DMS53 treated with DMSO at 0.1 percent for 48 hours (cell line): ENCODE measurements around the gene NXPE3.
"Not testable (repeated sequence)": the region's sequence is repeated elsewhere in the genome, so short reads cannot be mapped to it uniquely, and the experiment has no call there.

Experiments
- DNase-seq: peaks from one replicate; lab custom pipeline; 2025; ENCODE audit not compliant: unreplicated experiment; lab: John Stamatoyannopoulos, UW

The NXPE3 gene

DNA sequence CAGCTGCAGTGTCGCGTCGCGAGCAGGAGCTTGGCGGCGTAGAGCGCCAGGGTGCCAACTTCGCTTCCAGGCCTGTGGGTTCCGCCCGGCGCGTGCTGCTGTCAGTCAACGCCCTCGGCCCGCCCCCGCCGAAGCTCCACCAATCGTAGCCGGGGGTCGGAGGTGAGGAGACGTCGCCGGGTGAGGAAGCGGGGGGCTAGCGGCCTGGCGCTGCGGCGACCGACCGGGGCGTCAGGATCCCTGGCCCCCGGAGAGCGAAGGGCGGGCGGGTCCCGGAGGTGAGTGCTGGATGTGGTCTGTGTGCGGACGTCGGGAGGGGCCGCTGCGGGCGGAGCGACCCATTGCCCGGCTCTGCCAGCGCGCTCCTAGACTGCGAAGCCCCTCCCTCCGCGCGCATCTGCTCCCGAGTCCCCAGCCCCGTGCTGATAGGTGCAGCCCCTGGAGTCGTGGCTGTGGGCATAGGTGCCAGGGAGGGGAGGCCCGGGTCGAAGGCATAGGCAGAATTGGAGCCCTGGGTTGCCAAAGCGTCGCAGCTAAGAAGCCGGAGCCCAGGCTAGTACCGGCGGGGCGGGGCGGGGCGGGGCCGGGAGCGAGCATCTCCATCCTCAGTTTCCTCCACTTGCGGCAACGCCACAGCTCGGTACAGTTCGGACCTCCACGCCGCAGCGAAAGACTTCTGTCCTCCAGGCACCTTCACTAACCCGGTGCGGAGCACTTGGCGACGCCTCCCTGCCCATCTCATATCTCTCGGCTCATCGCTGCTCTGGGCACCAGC is at the start of gene NXPE3:
NXPE3 (plus strand) TSS at position 165 of the 775 bp plus-strand sequence. CDS start 6,386 bp downstream, outside the sequence.
- peak; percentile 68 for DNase-seq

GRCh38 chr3:101729586-101729985 is 49.4 kb upstream of the NXPE3 start:
- DNase-seq, result no peak

GRCh38 chr3:101730839-101731238 is 48.2 kb upstream of the NXPE3 start:
- DNase-seq, result no peak

DNA sequence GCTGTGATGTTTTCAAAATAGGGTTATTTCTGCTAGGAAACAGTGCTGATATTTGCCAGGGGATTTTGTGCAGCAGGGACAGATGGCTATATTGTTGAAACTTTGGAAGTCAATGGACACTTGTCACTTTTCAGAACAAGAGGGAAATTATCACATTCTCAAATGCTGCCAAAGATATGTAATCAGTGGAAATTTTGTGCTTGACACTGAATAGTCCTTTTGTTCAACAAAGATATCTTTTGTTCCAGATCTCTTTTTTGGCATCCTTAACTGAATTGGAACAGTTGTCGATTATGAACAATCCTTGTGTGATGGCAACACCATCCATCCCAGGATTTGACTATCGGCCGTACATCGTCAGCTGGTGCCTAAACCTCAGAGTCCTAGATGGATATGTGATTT is 46.8 kb upstream of the NXPE3 start:
- DNase-seq, result no peak

- DNase-seq, result no peak
Observed at GRCh38 chr3:101735833-101736232, 43.2 kb upstream of the NXPE3 start.

DNA sequence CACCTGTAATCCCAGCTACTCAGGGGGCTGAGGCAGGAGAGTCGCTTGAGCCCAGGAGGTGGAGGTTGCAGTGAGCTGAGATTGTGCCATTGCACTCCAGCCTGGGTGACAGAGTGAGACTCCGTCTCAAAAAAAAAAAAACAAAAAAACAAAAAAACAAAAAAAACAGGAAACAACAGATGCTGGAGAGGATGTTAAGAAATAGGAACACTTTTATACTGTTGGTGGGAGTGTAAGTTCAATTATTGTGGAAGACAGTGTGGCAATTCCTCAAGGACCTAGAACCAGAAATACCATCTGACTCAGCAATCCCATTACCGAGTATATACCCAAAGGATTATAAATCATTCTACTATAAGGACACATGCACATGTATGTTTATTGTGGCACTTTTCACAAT is 37.1 kb upstream of the NXPE3 start:
- not testable (repeated sequence) for DNase-seq

GRCh38 chr3:101744811-101745210 is 34.2 kb upstream of the NXPE3 start:
- DNase-seq, result no peak

DNA sequence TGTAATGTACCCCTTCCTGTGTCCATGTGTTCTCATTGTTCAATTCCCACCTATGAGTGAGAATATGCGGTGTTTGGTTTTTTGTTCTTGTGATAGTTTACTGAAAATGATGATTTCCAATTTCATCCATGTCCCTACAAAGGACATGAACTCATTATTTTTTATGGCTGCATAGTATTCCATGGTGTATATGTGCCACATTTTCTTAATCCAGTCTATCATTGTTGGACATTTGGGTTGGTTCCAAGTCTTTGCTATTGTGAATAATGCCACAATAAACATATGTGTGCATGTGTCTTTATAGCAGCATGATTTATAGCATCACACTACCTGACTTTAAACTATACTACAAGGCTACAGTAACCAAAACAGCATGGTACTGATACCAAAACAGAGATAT is 33.1 kb upstream of the NXPE3 start:
- DNase-seq, result not testable (repeated sequence)

DNA sequence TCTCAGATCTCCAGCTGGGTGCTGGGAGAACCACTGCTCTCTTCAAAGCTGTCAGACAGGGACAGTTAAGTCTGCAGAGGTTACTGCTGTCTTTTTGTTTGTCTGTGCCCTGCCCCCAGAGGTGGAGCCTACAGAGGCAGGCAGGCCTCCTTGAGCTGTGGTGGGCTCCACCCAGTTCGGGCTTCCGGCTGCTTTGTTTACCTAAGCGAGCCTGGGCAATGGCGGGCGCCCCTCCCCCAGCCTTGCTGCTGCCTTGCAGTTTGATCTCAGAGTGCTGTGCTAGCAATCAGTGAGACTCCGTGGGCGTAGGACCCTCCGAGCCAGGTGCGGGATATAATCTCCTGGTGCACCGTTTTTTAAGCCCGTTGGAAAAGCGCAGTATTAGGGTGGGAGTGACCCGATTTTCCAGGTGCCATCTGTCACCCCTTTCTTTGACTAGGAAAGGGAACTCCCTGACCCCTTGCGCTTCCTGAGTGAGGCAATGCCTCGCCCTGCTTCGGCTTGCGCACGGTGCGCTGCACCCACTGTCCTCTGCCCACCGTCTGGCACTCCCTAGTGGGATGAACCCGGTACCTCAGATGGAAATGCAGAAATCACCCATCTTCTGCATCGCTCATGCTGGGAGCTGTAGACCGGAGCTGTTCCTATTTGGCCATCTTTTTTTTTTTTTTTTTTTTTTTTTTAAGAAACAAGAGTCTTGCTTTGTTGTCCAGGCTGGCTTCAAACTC is 25.5 kb upstream of the NXPE3 start:
- DNase-seq, result not testable (repeated sequence)

- DNase-seq, result no peak
Observed at GRCh38 chr3:101758224-101758623, 20.8 kb upstream of the NXPE3 start.

DNA sequence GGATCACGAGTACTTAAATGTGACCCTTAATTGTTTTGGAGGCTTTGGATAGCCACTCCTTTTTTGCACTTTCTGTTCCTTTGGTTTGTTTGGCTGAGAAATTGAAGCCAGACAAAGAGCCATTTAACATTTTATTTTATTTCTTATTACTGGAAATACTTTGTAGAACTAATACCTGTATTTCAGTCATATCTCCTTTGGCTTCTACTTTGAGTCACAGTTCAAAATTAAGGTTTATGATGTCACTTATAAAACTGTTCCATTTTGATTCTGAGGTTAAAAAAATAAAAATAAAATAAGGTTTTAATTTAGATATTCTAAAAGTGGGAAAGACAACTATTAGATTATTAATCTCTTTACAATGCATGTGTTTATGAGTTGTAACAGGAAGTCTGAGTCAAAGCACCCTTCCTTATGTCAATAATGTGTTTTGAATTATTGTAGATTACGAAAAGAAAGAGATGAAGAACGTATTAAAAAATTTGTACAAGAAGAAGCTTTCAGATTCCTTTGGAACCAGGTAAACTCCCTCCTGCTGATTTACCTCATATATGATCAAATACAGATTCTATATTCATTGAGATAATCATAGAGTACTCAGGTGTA is 16.9 kb upstream of the NXPE3 start:
- no peak for DNase-seq

- not testable (repeated sequence) for DNase-seq
Observed at GRCh38 chr3:101777745-101778281, 1.2 kb upstream of the NXPE3 start.

DNA sequence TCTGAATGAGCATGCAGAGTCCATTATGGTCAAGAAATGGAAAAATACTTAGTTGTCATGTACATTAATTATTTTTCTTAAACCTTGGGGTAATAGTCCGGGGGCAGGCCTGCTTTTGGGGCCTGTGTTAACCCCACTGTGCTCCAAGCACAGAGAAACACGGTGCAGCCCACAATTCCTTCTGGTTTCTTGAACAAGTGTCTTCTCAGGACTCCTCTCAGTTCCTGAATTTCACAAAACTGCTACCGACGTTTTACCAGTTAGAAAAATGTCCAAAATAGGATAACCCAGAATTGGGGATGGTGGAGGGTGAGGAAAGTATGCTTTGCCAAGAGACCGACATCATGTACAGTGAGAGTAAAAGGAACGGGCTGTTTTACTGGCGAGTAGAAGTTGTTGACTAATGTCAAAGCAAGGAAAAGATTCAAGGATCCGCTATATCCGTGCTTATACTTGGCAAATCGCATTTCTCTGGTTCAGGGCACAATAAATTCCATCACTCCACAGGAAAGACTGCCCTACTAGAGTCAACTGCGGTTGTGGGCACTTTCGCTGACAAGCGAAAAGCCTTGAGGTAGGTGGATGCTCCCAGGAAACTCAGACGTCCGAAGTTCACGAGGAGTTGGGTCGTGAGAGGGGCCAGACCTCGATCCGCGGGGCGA is 495 bp upstream of the NXPE3 start:
- DNase-seq, result no peak

- DNase-seq, result no peak
Observed at GRCh38 chr3:101779822-101780381, 891 bp downstream of the NXPE3 start.

DNA sequence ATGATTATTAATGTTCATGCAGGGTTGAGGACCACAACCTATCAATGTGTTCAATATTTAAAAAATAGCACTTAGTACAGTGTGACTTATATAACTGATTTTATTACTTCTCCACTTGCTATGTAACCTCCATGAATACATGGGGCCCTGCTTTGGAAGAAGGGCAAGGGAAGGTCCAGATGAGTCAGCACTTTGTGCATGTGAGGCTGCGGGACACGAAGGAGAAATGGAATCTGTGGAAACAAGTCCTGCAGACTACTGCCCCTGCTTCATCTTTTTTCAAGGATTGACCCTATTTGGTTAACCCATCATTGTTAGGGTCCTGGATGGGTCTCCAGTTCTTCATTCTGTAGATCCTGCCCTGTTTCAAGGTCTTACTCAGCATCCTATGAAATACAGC is 1.6 kb downstream of the NXPE3 start:
- peak; percentile 21 for DNase-seq

GRCh38 chr3:101781166-101781565 is 2.2 kb downstream of the NXPE3 start:
- no peak for DNase-seq

GRCh38 chr3:101784855-101785613 is 6.0 kb downstream of the NXPE3 start:
- DNase-seq, result no peak

- no peak for DNase-seq
Observed at GRCh38 chr3:101791778-101792177, 12.8 kb downstream of the NXPE3 start.

DNA sequence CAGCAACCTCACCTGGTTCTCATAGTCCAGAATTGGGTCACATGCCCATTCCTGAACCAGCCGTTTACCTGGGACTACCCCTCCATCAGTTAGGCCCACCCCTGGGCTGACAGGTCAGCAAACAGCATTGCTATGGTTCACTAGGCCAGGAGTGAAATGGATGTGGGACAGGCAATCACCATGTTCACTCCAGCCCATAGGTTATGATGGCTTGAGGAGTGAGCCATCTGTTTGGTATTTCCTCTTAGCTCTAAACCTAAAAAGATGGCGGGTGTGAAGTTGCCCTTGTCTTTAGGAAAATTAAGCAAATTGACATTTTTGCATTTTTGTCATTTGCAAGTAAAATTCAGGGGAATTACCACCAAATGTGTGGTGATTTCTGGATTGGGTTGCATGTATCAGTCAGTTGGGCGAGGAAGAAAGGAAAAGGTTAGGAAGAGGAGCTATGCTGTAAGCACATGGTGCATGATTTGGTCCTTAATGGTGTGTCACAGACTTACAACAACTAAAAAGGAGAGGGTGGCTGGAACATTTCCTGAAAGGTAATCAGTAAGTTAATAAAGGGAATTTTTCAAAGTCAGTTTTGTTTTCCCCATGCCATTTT is 17.2 kb downstream of the NXPE3 start:
- DNase-seq, result no peak

DNA sequence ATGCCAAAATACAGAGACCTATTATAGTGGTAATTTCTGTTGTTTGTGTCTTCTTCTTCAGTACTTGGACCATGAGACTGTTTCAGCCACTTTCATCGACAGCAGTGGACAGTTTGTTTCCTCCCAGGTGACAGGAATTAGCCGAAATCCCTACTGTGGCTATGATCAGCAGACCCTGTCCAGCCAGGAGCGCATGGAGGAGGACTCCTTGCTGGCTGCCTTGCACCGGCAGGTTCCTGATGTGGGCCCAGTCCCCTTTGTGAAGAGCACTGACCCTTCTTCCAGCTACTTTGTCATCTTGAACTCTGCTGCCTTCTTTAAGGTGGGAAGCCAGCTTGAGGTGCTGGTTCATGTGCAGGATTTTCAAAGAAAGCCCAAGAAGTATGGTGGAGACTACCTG is 22.2 kb downstream of the NXPE3 start:
- DNase-seq, result no peak
